Activated gamma-delta T cell treated with anti-CD3 and anti-CD28 coated beads, Interleukin-2, amount 50 U/mL, for 16 hours (primary cell): ENCODE measurements around the gene LAT.
A peak's percentile ranks its signal among the peaks of the same experiment; 100 is the strongest.

Experiments
- DNase-seq: peaks from one replicate; pipeline ENCODE4 v3.0.0-alpha.2; 2020; ENCODE audit warnings: low read depth

Gene LAT

DNA sequence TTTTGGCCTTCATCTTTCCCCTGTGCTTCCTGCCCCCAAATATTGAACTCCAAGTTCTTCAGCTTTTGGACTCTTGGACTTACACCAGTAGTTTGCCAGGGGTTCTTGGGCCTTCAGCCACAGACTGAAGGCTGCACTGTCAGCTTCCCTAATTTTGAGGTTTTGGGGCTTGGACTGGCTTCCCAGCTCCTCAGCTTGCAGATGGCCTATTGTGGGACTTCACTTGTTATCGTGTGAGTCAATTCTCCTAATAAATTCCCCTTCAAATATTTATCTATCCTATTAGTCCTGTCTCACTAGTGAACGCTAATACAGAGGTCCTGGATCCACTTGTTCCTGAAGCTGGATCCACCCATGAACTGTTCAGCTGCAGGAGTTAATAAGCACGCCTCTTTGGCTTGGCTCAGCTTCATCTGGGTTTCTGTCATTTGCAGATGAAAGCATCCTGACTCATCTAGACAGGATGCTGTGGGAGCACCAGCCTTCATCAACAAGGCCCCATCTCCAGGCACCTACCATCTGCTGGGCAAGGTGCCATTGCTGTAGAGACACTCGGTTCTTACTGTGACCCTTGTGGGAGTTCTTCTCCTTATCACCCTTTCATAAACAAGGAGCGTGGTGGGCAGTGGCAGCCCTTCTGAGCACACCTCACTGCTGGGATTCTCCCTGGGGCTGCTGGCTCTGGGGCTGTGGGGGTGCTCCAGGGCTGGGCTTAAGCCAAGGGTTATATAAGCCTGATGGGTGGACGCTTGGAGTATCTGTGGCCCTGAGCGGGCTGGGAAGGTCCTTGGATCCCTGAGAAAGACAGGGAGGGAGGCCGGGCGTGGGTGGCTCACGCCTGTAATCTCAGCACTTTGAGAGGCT, 23.1 kb downstream of the LAT start:
- DNase-seq = peak; percentile 52

DNA sequence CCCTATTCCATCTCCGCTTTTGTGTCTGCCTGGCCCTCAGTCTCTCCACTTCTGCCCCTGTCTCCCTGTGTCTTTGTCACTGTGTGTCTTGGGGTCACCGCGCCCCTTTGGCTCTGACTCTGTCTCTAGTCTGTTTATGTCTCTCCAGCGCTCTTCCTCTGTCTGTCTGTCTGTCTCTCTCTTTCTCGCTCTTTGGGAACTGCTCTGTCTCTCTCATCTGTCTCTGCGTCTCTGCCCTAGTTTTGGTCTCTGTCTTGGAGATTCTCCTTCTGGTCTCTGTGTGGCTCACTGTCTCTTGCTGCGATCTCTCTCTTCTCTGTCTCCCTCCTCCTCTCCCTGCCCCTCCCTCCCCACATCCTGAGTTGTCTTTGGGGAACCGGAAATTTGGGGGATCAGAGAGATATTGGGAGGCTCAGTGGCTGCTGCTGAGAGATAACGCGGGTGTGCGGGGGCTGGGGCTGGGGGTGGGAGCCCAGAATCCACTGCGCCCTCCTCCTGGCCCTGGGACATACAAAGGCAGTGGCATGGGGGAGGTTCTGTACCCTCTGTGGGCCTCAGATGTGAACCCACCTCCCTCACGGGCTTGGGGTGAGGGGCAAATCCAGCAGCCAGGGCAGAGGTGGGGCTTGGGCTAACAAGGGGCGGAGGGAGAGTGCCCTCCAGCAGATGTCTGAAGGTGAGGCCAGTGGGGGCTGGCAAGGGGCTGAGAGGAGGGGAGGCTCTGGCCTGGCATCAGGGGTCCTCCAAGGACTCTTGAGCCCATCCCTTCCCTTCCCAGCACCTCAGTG, 24.4 kb downstream of the LAT start:
- no peak for DNase-seq

DNA sequence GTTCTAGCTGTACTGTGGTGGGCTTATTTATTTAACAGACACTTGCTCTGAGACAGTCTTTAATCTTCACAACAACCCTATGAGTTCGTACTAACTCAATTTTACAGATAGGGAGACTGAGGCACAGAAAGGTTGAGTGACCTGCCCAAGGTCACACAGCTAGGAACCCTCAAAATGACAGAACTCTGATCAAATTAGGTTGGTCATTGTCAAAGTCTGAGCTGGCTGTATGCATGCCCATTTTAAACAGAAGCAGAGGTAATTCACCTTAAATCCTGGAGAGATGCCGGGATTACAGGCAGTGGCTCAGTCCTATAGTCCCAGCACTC, 24.9 kb downstream of the LAT start:
- DNase-seq = no peak

DNA sequence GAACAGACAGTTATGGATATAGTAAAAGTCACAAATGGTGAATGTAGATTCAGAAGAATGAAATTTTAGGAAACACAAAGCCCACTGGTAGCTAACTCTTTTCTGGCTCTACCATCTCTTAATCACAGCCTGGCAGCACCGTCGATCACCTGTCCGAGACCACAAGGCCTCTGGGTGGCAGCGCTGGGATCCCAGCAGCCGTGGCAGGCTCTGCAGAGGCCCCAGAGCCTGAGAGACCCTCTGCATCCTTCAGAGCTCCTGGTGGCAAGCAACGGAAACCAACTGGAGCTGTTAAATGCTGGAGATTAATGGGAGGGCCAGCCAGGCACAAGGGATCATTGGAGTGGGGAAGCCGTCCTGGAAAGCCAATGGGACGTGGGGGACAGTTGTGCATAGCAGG, 26.3 kb downstream of the LAT start:
- no peak for DNase-seq

DNA sequence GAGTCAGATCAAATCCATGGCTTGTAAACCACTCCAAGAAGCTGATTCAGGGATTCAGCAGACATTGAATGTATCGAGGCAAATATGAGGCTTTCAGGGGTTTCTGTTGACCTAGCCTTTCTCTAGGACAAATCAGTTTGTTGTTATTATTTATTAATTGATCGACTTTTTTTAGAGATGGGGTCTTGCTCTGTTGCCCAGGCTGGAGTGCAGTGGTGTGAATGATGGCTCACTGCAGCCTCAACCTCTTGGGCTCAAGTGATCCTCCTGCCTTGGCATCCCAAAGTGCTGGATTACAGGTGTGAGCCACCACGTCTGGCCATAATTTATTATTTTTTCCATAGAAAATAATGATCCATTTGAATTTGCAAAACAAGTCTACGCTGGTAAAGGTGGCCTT, 27.0 kb downstream of the LAT start:
- no peak for DNase-seq

DNA sequence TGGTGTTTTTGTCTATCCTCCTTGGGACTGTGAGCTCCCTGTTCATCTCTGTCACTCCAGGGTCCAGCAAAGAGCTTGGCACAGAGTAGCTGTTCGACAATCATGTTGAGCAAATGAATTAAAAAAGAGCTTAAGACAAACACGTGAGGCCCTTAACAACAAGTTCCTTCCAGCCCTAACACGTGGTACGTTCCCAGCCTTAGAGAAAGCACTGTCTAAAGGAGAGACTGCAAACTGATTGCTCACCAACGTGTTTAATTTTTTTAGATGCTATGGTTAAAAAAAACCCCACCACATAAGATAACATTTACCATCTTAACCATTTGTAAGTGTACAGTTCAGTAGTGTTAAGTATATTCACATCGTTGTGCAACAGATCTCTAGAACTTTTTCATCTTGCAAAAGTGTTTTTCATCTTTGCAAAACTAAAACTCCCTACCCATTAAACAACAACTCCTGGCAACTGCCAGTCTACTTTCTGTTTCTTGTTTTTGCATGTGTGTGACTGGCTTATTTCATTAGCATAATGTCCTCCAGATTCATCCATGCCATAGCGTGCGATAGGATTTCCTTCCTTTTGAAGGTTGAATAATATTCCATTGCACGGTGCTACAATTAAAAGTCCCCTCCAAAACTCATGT, 28.2 kb downstream of the LAT start:
- no peak for DNase-seq

DNA sequence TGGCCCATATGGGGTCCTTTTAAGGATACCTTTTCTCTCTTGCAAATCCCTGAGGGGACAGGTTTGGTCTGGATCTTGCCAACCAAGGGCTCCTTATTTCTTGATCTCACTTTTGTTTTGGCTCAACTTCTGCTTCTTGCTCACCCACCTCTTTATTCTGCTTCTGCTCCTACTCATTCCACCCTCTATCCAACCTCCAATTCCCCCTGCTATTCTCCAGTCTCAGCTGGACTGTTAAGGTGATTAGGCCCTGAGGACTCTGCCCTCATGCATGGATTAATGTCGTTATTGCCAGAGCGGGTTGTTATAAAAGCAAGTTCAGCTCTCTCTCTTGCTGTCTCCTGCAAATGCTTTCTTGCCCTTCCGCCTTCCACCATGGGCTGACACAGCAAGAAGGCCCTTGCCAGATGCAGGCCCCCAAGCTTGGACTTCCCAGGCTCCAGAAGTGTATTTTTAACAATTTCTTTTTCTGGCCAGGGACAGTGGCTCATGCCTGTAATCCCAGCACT, 29.8 kb downstream of the LAT start:
- DNase-seq = no peak

DNA sequence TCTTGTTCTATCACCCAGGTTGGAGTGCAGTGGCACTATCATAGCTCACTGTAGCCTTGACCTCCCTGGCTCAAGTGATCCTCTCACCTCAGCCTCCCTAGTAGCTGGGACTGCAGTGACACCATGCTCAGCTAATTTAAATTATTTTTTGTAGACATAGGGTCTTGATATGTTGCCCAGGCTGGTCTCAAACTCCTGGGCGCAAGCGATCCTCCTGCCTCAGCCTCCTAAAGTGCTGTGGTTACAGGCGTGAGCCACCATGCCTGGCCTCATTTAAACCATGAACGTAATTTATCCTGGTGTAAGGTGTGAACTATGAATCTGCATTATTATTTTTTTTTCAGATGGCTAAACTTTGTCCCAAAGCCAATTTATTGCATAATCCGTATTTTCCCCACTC, 37.3 kb downstream of the LAT start:
- DNase-seq = no peak

DNA sequence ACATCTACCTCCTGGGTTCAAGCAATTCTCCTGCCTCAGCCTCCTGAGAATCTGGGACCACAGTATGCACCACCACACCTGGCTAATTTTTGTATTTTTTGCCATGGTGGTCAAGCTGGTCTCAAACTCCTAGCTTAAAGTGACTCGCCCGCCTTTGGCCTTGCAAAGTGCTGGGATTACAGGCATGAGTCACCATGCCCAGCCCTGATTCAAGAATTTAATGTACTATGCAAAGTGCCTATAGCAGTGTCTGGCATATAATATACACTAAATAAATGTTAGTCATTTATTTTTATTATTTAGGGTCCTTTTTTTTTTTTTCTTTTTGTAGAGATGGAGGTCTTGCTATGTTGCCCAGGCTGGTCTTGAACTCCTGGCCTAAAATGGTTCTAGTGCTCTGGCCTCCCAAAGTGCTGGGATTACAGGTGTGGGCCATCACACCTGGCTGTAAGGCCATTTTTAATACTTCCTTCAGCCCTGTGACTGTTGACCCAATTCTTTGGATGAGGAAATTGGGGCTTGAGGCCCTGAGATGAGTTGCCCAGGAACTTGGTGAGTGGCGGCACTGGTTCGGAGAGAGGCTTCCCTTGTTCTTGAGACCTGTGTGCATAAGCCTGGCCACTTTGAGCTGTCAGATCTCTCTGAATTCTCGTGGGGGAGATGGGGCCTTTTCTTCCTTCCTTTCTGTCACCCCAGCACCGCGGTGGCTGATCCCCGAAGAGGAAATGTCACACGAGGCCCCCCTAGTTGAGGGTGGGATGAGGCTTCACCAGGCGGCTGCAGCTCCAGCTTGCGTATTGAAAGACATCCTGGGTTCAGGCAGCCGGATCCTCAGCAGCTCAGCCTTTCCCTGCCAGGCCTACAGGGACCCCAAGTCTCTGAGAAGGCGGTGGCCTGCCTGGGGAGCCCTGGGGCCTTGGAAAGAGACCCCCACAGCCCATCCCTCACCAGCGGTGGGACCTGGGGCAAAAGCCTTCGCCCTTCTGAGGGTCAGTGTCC, 38.7 kb downstream of the LAT start:
- DNase-seq = no peak

DNA sequence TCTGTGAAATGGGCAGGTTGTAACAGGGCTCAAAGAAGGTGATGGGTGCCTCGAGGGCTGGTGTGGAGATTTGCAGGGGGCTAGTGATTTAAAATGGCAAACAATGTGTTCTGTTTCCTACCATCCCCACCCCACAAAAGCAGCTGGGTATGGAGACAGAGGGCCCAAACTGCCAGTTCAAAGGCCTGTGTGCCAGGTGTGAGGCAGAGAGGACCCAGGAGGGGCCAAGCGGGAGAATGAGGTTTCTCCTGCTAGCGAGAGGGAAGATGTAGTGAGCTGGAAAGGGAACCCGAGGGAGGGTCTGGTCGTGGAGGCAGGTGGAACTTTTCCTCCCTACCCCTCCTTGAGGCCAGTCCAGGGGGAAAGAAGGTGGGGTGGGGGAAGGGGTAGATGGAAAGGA, 39.4 kb downstream of the LAT start:
- no peak for DNase-seq

DNA sequence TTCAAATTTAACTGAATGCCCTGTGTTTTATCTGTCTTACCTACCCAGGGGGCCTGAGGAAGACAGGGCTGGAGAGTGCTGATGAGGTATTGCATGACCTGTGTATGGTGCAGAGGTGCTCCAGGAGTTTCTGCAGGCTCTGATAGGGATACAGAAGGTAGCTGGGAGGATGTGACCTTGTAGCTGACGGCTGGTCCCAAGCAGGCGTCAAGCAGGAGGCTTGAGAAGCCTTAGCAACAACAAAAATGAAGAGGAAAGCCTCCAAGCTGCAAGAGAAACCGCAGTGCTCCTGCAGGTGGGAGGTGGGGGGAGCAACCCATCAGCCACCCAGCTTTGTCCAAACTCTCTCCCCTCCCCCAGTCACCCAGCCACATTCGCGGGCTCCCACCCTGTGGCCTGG, 40.4 kb downstream of the LAT start:
- DNase-seq = no peak

DNA sequence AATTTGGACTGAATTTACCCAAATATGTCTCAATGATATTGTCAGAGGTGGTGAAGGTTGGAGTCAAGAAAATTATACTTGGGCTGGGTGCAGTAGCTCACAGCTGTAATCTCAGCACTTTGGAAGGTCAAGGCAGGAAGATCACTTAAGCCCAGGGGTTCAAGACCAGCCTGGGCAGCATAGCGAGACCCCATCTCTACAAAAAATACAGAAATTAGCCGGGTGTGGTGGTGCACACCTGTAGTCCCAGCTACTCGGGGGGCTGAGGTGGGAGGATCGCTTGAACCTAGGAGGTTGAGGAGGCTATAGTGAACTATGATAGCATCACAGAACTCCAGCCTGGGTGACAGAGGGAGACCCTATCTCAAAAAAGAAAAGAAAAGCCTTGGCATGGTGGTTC, 40.9 kb downstream of the LAT start:
- no peak for DNase-seq

DNA sequence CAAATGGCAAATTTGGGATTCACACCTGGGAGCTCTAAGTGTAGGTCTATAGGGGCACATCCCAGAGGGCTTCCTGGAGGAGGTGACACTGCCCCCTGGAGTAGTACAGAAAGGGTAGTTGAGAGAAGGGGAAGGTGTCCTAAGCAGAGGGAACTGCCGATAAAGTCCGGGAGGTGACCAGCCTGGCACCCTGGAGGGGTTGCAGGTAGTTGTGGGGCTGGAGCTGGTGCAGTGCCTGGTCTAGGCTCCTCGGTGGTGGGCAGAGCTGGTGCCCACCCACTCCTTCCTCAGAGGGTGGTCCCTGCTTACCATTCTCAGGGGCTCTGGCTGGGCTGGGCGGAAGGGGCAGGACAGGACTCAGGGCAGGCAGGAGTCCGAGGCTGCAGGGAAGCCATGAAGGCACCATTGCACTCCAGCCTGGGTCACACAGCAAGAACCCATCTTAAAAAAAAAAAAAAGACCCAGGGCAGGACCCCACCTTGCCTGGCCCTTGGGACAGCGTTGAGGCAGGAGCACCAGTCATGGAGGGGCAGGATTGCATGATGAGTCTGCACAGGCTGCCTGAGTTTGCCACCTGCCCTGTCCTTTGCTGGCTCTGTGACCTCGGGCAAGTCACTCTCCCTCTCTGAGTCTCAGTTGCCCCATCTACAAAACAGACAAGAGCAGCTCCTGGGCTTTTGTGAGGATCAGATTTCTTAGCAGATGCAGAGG, 43.8 kb downstream of the LAT start:
- no peak for DNase-seq

DNA sequence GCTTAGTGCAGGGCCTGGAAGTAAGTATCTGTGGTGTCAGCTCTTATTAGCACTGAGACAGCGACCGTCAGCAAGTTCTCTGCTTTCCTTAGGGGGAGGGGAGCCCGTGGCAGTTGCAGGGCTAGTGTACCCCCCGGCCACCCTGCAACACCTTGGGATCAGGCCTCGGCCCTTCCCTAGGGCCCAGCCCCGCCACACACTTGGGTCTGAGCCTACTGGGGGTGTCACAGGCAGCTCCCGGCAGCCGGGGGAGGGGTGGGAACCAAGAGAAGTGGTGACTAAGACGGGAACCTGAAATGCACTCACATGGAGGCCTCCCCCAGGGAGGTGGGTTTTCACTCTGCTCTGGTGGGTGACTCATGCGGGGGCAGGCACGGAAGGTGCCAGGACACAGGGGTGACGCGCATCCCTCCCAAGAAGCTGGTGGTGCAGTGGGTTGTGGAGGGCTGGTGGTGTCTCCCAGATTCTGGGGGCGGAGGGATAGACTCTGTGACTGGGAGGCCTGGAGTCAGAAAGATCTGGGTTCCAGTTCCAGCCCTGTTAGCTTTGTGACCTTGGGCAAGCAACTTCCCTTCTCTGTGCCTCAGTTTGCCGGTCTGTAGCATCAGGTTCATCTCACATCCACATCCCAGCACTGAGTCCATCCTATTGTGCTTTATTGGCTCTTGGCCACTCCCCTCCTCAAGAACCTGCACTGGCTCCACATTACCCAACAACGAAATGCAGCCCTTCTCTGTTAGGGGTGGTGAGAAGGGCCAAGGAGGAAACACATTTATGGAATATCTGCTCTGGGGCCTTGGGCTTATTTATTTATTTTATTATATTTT, 44.5 kb downstream of the LAT start:
- peak; percentile 75 for DNase-seq

DNA sequence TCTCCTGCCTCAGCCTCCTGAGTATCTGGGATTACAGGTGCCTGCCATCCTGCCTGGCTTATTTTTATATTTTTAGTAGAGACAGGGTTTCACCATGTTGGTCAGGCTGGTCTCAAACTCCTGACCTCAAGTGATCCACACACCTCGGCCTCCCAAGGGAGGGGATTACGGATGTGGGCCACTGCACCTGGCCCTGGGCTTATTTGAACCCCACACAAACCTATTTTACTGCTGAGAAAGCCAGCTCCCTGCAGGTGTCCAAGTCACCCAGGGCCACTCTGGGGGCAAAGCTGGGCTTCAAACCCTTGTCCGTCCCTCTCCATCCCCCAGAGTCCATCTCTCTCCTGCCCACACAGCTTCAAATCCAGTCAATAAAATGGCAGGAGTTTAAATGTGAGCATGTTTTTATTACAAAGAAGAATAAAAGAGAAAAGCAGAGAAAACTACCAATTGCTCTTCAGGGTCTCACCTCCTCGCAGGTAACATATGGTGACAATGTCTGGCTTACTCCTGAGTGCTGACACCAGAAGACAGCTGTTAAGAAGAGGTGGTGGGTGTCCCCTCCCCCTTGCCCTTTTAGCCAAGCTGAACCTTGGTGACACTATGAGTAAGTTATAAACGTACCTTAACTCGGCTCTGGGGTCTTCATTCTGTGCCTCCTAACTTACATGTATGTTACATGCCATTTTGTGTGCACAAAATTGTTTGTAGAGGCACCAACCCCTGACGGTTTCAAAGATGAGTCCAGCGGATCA, 45.4 kb downstream of the LAT start:
- no peak for DNase-seq
